ENCODE measurements around the gene TTLL12.

TTLL12 gene

GRCh38 chr22:43171019-43171491, 15.9 kb downstream of the TTLL12 start:
- no peak for DNase-seq

- no peak for DNase-seq
Measured at GRCh38 chr22:43170131-43170480, 16.8 kb downstream of the TTLL12 start.

GRCh38 chr22:43169310-43170130, 17.4 kb downstream of the TTLL12 start:
- no peak for DNase-seq

- no peak for DNase-seq
Measured at GRCh38 chr22:43168471-43169309, 18.2 kb downstream of the TTLL12 start.

GRCh38 chr22:43167001-43167589, 19.8 kb downstream of the TTLL12 start:
- DNase-seq: no peak

GRCh38 chr22:43166132-43166930, 20.6 kb downstream of the TTLL12 start:
- DNase-seq: no peak

GRCh38 chr22:43164636-43165035, 22.3 kb downstream of the TTLL12 start:
- DNase-seq: no peak

- no peak for DNase-seq
Measured at GRCh38 chr22:43163241-43163795, 23.6 kb downstream of the TTLL12 start.

GRCh38 chr22:43162412-43163150, 24.4 kb downstream of the TTLL12 start:
- no peak for DNase-seq

GRCh38 chr22:43160497-43161126, 26.3 kb downstream of the TTLL12 start:
- no peak for DNase-seq

- DNase-seq: no peak
Measured at GRCh38 chr22:43159484-43160178, 27.3 kb downstream of the TTLL12 start.

- no peak for DNase-seq
Measured at GRCh38 chr22:43158778-43159483, 28.0 kb downstream of the TTLL12 start.

GRCh38 chr22:43157874-43158546, 28.9 kb downstream of the TTLL12 start:
- DNase-seq: no peak

- DNase-seq: no peak
Measured at GRCh38 chr22:43156413-43156812, 30.5 kb downstream of the TTLL12 start.

GRCh38 chr22:43155789-43156188, 31.1 kb downstream of the TTLL12 start:
- no peak for DNase-seq

GRCh38 chr22:43154887-43155536, 31.9 kb downstream of the TTLL12 start:
- DNase-seq: no peak

GRCh38 chr22:43153899-43154298, 33.0 kb downstream of the TTLL12 start:
- DNase-seq: no peak

- peak; percentile 41 to 74 (median 56) for DNase-seq
Measured at GRCh38 chr22:43152357-43153071, 34.4 kb downstream of the TTLL12 start.

Measured in stimulated activated naive CD4-positive, alpha-beta T cell (primary cell).